H1 (cell line): ENCODE data around the gene CLDND1. TPM values are rescaled to one million over a fixed set of nuclear protein-coding genes. Genes with fewer than 3 reads are reported as not detected.

Experiments
- EGR1 ChIP-seq: IDR thresholded peaks from 2 replicates; pipeline ENCODE4 v1.6.1; 2011; ENCODE audit warnings: low read depth, low read length, borderline replicate concordance
- EP300 ChIP-seq, 2 experiments: IDR thresholded peaks; 1 replicate in 1 of 2; 2 replicates in 1 of 2; pipeline ENCODE4 v1.6.1; 2011 to 2012; ENCODE audit warnings: low read depth in 2 of 2, low read length in 2 of 2, mild to moderate bottlenecking in 2 of 2, borderline replicate concordance in 1 of 2, inconsistent platforms in 1 of 2, moderate library complexity in 1 of 2
- TAF1 ChIP-seq: IDR thresholded peaks from 2 replicates; pipeline ENCODE4 v1.6.1; 2011; ENCODE audit warnings: mild to moderate bottlenecking, low read depth, low read length
- YY1 ChIP-seq: IDR thresholded peaks from 2 replicates; pipeline ENCODE4 v1.6.1; 2011; ENCODE audit warnings: low read depth, mild to moderate bottlenecking, low read length
- polyA plus RNA-seq, 7 experiments: library from polyadenylated mRNA; depleted of rRNA in 3 of 7; stranded (reverse) in 5 of 7; unstranded in 2 of 7; fragments of >200 nt in 5 of 7; fragments of 200-250 nt in 2 of 7; gene quantifications; 1 replicate in 5 of 7; 2 replicates in 1 of 7; 4 replicates in 1 of 7; pipeline versions ENCODE4 v1.2.1 to v1.2.3, GENCODE V29; 2011 to 2013; ENCODE audit warnings: missing spikeins in 2 of 7, mixed read lengths in 2 of 7
- total RNA-seq: library from RNA; stranded (reverse); fragmentation: NEBNext Ultra II Directional; extraction: Animal tissue kit (Norgen Biotek cat#: 25700); gene quantifications from 2 replicates; pipeline ENCODE4 v1.2.1, GENCODE V29; 2021

CLDND1 gene
- total and polyA plus RNA-seq, 2 of the 8 experiments (the other 6 are each of a cell fraction or from before 2014, with no cell fraction given) = 68.2 to 152 TPM

GRCh38 chr3:98500019-98500418 lies 22.7 kb downstream of the CLDND1 start (continued):
- TF ChIP-seq TAF1 = no peak
- no peak for TF ChIP-seq EGR1
- TF ChIP-seq EP300 (IDR thresholded peaks at IDR 0.05; ENCODE audit: borderline replicate concordance in 1 of 2, low read depth in 2 of 2, low read length in 2 of 2) = no peak
- TF ChIP-seq YY1 = no peak
- TF ChIP-seq, all 59 proteins: peak for 0
